Measurements from ENCODE around the gene NUDCD3.
"Not testable (repeated sequence)": the region's sequence is repeated elsewhere in the genome, so short reads cannot be mapped to it uniquely, and the experiment has no call there.

Gene NUDCD3

GRCh38 chr7:44508328-44509030, 18.0 kb upstream of the NUDCD3 start:
- TF ChIP-seq, protein P1, sequence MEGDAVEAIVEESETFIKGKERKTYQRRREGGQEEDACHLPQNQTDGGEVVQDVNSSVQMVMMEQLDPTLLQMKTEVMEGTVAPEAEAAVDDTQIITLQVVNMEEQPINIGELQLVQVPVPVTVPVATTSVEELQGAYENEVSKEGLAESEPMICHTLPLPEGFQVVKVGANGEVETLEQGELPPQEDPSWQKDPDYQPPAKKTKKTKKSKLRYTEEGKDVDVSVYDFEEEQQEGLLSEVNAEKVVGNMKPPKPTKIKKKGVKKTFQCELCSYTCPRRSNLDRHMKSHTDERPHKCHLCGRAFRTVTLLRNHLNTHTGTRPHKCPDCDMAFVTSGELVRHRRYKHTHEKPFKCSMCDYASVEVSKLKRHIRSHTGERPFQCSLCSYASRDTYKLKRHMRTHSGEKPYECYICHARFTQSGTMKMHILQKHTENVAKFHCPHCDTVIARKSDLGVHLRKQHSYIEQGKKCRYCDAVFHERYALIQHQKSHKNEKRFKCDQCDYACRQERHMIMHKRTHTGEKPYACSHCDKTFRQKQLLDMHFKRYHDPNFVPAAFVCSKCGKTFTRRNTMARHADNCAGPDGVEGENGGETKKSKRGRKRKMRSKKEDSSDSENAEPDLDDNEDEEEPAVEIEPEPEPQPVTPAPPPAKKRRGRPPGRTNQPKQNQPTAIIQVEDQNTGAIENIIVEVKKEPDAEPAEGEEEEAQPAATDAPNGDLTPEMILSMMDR (IDR thresholded peaks at IDR 0.05; ENCODE audit: extremely low read depth, insufficient read depth, missing control alignments): no peak
- no peak for DNase-seq (ENCODE audit: low spot score)

DNA sequence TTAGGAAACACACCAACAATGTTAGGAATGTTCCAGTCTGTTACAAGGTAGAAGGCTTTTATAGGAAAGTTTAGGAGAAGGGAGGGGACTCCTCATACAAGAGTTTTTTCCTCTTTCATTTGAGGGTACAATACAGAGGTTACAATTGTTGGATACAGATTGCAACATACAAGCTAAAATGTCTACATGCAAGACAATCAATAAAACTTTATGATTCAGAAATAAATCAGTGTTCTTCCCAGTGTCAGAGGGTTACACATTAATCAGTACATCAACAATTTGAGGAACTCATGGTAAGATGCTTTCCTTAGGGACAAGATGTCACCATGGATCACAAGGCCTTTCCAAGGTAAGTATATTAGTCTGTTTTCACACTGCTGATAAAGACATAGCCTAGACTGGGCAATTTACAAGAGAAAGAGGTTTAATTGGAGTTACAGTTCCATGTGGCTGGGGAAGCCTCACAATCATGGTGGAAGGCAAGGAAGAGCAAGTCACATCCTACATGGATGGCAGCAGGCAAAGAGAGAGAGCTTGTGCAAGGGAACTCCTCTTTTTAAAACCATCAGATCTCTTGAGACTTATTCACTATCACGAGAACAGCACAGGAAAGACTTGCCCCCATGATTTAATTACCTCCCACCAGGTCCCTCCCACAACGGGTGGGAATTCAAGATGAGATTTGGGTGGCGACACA, 16.3 kb upstream of the NUDCD3 start:
- in situ Hi-C loops (cut with MboI; ENCODE audit: low pct_unique_long_range_greater_than_20kb, low sequenced_read_pairs, unreplicated experiment); DNase-seq (ENCODE audit: low spot score): not testable (repeated sequence)

More at GRCh38 chr7:44508328-44509030, 18.0 kb upstream of the NUDCD3 start:
- in situ Hi-C loops (cut with MboI; ENCODE audit: low pct_unique_long_range_greater_than_20kb, low sequenced_read_pairs, unreplicated experiment): no loop called here

DNA sequence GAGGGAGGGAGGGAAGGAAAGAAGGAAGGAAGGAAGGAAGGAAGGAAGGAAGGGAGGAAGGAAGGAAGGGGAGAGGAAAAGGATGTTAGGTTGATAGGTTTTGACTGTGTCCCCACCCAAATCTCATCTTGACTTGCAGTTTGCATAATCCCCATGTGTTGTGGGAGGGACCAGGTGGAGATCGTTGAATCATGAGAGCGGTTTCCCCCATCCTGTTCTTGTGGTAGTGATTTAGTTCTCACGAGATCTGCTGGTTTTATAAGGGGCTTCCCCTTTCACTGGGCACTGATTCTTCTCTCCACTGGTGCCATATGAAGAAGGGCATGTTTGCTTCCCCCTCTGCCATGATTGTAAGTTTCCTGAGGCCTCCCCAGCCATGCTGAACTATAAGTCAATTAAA, 15.1 kb upstream of the NUDCD3 start:
- in situ Hi-C loops (cut with MboI; ENCODE audit: low pct_unique_long_range_greater_than_20kb, low sequenced_read_pairs, unreplicated experiment): no loop called here
- TF ChIP-seq, protein P1 (IDR thresholded peaks at IDR 0.05; ENCODE audit: extremely low read depth, insufficient read depth, missing control alignments): no peak
- DNase-seq (ENCODE audit: low spot score): no peak

DNA sequence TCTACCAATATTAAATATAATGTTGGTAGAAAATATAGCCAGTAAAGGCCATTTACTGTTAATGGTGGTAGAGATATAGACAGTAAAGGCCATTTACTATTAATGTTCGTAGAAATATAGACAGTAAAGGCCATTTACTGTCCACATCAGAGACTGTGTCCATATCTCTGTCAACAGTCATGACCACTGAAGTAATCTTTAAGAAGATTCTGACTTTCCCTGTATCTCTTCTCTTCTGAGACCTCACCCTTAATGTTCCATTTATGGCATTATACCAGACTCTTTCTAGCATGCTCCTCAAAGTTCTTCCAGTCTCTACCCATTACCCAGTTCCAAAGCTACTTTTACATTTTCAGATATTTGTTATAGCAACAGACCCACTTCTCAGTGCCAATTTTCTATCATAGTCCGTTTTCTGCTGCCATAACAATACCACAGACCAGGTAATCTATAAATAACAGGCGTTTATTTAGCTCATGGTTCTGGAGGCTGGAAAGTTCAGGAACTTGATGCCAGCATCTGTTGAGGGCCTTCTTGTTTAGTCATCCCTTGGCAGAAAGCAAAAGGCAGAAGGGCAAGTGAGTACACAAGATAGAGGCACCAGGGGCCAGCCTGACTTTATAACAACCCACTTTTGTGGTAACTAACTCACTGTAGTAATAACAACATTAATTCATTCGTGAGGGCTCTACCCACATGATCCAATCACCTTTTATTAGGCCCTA, 7.9 kb upstream of the NUDCD3 start:
- DNase-seq (ENCODE audit: low spot score): no peak
- in situ Hi-C loops (cut with MboI; ENCODE audit: low pct_unique_long_range_greater_than_20kb, low sequenced_read_pairs, unreplicated experiment): no loop called here
- TF ChIP-seq, protein P1 (IDR thresholded peaks at IDR 0.05; ENCODE audit: extremely low read depth, insufficient read depth, missing control alignments): no peak

GRCh38 chr7:44497155-44498027, 6.9 kb upstream of the NUDCD3 start:
- TF ChIP-seq, protein P1 (IDR thresholded peaks at IDR 0.05; ENCODE audit: extremely low read depth, insufficient read depth, missing control alignments): no peak
- DNase-seq (ENCODE audit: low spot score): no peak
- in situ Hi-C loops (cut with MboI; ENCODE audit: low pct_unique_long_range_greater_than_20kb, low sequenced_read_pairs, unreplicated experiment): no loop called here

DNA sequence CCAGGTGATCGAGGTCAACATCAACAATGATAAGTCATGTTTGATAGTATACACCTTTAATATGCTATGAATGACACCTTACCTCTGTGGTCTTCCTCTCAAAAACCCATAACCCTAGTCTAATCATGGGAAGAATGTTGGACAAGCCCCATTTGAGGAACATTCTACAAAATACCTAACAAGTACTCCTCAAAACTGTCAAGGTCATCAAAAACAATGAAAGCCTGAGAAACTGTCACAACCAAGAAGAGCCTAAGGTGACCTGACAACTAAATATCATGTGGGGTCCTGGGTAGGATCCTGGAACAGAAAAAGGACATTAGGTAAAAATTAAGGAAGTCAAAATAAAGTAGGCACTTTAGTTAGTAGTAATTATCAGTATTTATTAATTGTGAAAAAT, 5.9 kb upstream of the NUDCD3 start:
- DNase-seq (ENCODE audit: low spot score): no peak
- TF ChIP-seq, protein P1 (IDR thresholded peaks at IDR 0.05; ENCODE audit: extremely low read depth, insufficient read depth, missing control alignments): no peak
- in situ Hi-C loops (cut with MboI; ENCODE audit: low pct_unique_long_range_greater_than_20kb, low sequenced_read_pairs, unreplicated experiment): no loop called here

Measured in GM13977 (cell line).